GM13976 (cell line): ENCODE measurements around the gene NRM.

ENCODE experiments used
- DNase-seq: peaks from one replicate; pipeline ENCODE4 v3.0.0; 2012; ENCODE audit warnings: low spot score
- CTCF ChIP-seq: IDR thresholded peaks from 2 replicates; pipeline ENCODE4 v1.5.1; 2012; ENCODE audit warnings: borderline replicate concordance, mild to moderate bottlenecking; ENCODE audit not compliant: insufficient read depth; ENCODE audit errors: extremely low read depth, missing control alignments, control extremely low read depth
- in situ Hi-C: fragments of 300-500 bp; cut with MboI; formaldehyde crosslinking; loops from one replicate; pipeline ENCODE4 v1.12.0; 2022; ENCODE audit warnings: low sequenced_read_pairs, mixed read lengths, inconsistent platforms; ENCODE audit not compliant: unreplicated experiment

The NRM gene, protein sequence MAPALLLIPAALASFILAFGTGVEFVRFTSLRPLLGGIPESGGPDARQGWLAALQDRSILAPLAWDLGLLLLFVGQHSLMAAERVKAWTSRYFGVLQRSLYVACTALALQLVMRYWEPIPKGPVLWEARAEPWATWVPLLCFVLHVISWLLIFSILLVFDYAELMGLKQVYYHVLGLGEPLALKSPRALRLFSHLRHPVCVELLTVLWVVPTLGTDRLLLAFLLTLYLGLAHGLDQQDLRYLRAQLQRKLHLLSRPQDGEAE

GRCh38 chr6:30690403-30691207 lies at the start of gene NRM:
NRM (minus strand) TSS chr6:30690984; CDS start chr6:30690974, 10 bp downstream.
- DNase-seq = peak; percentile 91
- no peak for TF ChIP-seq CTCF
- in situ Hi-C loops = no loop called here

GRCh38 chr6:30740540-30740870 lies 49.7 kb upstream of the NRM start:
- no peak for TF ChIP-seq CTCF
- DNase-seq = no peak
- in situ Hi-C loops = no loop called here

DNA sequence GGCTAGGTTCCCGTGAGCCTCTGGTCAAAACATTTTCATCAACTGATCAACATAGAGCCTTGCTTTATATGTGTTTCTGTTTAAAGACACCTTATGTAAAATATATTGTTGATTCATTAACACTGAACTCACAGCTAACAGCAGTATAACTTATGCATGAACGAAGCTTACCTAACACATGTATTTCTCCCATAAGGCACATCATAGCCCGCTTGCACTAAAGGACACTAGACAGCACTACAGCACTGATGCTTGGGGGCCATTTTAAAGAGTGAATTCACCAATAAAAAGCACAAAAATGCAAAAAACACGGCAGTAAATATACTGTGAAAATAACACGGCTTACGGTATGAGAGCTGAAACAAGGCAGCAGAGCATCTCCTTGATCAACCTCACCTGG lies 47.7 kb upstream of the NRM start:
- TF ChIP-seq CTCF = no peak
- in situ Hi-C loops = no loop called here

DNA sequence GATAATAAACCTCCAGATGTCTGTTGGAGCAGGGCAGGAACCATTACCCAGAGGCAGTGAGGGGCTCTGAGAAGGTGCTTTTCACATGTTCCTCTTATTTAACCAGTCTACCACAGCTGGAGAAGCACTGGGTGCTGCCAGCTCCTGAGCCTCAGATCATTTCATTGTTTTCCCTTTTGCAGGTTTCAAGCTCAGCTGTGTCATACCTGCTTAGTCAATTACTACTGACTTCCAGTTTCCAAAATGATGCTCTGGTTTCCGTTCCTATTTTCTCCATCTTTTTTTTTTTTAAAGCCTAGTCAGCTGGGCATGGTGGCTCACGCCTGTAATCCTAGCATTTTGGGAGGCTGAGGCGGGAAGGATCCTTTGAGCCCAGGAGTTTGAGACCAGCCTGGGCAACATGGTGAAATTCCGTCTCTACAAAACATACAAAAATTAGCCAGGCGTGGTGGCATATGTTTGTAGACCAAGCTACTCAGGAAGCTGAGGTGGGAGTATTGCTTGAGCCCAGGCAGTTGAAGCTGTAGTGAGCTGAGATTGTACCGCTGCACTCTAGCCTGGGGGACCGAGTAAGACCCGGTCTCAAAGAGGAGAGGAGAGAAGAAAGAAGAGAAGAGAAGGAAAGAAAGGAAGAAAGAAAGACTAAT lies 45.0 kb upstream of the NRM start:
- in situ Hi-C loops = no loop called here
- DNase-seq = no peak
- no peak for TF ChIP-seq CTCF

More for the DNA sequence above, 47.7 kb upstream of the NRM start:
- no peak for DNase-seq

DNA sequence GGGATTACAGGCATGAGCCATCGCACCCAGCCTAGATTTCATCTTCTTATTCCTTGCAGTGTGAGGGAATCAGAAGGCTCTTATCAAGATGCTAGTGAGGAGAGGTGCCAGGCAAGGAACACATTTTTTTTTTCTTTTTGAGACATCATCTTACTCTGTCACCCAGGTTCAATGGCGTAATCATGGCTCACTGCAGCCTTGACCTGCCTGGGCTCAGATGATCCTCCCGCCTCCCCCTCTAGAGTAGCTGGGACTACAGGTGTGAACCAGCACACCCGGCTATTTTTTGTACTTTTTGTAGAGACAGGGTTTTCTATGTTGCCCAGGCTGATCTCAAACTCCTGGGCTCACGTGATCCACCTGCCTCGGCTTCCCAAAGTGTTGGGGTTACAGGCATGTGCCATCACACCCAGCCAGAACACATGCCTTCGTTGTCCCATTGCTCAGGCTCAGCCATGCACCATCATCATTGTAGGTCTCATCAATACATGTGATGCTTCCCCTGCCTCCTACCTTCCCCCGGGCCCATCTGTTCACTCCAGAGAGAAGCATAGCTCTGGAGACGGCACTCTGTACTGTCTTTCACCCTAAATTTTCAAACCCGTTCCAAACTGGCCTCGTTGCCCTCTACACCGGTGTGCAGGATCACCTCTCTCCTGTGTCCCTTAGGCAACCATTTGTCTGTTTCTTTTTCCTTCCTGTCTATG lies 41.6 kb upstream of the NRM start:
- no peak for TF ChIP-seq CTCF
- no peak for DNase-seq
- in situ Hi-C loops = no loop called here
